GM19023 (cell line): ENCODE data around the gene TDRD9.

Experiments used
- ATAC-seq: cut with Tn5 transposase; IDR thresholded peaks from one replicate; pipeline ENCODE4 v1.9.1; 2021; ENCODE audit warnings: mild to moderate bottlenecking, moderate library complexity; ENCODE audit not compliant: unreplicated experiment

The TDRD9 gene

DNA sequence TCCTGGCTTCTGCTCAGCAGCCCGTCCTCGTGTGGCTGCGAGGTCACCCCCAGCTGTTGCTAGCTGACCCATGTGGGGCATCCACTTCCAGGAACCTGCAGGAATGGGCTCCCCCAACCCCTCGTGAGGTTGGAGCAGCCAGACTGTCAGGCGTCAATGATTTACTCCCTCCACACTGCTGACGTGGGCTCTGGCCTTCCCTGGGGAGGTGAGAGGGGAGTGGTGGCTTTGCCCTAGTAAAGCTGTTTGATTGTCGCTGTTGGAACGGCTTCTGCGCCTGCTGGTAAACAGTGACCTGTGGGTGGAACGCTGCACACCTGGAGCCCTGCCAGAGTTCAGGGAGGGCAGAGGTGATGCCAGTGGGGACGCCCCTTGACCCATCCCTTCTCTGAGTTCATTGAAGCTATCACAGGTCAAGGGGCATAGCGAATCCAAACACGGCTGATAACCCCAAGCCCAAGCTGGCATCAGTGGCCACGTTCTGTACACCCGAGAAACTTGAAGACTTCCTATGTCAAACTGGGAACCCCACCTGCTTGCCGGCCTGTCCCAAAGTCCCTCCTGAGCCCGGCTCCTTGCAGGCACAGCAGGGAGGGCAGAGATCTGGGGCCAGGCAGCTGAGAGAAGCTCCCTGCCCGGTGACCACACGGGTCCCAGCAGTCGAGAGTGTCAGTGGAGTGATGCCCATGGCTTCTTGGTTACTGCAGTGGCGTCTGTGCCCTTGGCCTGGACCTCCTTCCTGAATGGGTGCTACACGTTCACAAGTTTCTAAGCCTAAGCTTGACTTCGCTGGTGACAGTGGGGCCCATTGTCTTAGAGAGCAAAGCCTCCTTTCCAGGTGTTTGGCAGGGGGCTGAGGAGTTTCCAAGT is 160.0 kb downstream of the TDRD9 start:
- no peak for ATAC-seq

DNA sequence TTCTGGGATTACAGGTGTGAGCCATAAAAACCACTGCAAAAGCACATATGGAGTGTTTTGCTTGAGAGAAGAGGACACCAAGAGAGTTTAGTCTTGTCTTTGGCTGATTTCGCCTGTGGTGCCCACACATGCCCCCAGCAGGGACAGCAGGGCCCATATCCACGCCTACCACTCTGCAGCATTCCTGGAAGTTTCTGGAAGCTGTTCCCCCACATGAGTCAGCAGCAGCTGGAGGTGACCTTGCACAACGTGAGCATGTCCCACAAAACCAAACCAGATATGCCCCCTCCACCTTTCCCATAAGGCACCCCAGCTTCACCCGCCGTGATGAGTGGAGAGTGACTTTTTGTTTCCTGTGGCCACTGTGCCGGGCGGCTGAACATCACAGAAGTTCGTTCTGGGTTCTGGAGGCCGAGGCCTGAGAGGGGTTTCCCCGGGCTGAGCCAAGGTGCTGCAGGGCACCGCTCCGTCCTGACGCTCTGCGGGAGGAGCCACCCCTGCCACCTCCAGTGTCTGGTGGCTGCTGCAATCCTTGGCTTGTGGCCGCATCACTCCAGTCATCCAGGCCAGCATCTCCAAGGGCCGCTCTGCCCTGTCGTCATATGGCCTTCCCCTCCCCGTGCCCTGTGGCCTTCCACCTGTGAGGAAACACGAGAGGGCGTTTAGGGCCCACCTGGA is 162.0 kb downstream of the TDRD9 start:
- no peak for ATAC-seq

DNA sequence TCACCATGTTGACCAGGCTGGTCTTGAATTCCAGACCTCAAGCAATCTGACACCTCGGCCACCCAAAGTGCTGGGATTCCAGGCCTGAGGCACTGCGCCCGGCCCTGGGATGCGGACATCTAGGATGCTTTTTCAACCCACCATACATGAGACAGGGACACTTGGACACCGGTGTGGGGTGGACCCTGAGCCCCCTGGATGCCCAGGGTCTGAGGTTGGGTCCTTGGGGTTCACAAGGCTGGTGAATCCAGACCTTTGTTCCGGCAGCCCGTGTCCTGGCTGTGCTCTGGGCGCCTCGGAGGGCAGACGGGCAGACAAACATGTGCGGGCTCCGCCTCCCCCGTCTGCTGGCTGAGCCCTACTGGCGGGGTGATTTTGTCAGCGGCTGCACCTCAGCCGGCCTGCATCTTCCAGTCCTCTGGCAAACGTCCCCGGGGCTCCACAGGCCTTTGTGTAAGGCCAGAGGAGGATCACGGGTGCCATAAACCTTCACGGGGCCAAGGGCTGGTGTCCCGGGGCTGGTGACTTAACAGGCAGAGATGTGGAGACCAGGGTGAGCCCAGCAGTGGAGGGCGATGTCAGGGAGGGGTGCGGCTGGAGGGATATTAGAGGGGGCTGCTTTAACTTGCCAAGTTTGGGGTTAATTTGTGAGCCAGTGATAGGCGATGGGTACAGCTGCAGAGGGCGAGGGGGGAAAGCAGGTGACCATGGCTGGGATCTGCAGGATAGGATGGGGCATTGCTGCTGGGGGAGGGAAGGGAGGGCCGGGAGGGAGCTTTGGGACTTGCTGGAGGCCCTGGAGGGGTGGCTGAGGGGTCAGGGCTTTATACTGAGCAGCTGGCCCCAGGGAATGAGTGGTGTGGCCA is 163.0 kb downstream of the TDRD9 start:
- no peak for ATAC-seq

DNA sequence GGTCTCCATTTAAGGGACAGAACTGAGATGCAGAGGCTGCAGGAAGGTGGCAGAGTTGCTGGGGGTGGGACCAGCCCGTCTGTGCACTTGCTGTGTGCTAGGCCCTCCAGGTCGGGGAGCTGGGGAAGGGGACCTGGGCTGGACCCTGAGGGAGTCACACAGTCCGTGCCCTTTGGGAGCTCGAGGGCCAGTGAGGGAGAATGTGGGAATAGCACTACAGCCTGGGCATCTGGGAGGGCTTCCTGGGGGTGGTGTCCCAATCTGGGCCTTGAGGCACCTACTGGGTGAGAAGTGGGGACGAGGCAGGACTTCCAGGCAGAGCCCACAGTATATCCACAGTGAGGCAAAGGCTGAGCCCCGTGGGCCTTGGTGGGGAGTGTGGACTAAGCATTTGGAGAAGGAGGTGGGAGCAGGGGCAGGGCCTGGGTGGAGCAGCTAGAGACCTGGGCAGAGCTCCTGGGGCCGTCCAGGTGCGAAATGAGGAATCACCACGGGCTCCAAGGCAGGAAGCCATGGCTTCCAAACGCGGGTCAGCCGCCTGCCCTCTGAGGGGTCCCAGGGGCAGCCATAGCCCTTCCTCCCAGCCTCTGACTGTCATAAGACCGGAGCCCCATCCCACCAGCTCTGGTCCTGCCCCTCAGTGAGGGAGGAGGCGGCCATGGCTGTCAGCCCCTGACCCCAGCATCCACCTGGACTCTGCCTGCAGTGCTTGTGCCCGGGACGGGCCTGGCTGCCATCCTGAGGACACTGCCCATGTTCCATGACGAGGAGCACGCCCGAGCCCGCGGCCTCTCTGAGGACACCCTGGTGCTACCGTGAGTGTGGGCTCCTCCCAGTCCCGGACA is 163.9 kb downstream of the TDRD9 start:
- no peak for ATAC-seq

DNA sequence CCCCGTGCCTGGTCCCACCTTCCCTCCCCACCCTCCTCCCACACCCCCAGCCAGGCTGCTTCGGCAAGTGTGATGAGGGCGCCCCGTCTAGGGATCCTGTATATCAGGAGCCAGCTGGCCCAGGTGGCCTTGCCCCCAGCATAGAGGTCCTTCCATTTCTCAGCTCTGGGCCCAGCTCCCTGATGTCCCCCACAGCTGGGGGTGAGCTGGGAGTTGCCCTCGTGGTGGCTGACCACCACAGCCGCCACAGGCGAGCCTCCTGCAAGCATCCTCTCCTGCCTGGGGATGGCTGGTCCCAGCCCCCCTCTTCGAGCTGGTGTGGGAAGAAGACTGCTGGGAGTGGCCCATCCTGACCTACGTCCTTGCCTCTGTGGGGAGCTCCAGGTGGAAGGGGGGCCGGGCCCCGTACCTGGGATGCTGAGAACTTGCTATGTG is 164.7 kb downstream of the TDRD9 start:
- ATAC-seq = no peak

DNA sequence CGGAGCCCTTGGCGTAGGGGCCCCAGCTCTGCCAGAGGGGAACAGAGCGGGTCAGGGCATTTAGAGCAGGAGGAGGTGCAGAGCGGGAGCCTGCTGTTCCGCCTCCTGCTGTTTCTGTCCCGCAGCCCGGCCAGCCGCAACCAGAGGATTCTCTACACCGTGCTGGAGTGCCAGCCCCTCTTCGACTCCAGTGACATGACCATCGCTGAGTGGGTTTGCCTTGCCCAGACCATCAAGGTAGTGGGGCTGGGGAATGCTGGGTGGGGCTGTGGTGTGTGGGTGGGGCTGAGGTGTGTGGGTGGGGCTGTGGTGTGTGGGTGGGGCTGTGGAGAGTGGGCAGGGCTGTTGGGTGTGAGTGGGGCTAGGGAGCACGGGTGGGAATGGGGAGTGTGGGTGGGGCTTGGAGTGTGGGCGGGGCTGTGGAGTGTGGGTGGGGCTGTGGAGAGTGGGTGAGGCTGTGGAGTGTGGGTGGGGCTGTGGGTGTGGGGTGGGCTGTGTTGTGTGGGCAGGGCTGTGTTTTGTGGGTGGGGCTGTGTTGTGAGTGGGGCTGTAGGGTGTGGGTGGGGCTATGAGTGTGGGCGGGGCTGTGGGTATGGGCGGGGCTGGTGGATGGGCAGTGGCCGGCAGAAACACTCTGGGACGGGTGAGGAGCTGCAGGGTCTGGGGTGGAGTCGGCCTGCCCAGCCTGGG is 165.3 kb downstream of the TDRD9 start:
- no peak for ATAC-seq

DNA sequence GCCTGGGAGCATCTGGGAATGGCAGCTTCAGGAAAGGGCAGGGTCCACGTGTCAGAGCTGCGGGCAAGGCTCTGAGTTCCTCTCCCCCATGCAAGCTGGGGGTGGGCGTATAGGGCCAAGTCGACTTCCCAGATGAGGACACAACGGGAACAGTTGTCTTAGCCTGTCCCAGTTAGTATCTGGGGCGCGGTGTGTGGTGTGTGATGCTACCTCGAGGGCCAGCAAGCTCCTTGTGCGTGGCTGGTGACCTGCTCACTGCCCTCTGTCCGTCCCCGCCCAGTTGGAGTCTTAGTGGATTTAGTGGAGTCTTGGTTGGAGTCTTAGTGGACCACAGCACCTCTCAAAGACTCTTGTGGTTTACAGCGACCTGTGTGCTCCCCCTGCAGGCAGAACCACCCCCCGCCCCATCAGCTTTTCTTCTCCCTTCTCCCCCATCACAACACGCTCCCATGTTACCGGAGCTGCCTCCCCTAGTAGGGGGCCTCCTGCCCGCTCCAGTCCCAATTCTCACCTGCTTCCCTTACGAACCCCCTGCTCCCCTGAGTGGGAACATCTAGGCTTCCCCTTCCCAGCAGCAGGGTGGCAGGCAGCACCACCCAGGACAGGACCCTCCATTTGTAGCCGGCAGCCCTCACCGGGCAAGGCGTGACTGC is 165.9 kb downstream of the TDRD9 start:
- ATAC-seq = no peak

DNA sequence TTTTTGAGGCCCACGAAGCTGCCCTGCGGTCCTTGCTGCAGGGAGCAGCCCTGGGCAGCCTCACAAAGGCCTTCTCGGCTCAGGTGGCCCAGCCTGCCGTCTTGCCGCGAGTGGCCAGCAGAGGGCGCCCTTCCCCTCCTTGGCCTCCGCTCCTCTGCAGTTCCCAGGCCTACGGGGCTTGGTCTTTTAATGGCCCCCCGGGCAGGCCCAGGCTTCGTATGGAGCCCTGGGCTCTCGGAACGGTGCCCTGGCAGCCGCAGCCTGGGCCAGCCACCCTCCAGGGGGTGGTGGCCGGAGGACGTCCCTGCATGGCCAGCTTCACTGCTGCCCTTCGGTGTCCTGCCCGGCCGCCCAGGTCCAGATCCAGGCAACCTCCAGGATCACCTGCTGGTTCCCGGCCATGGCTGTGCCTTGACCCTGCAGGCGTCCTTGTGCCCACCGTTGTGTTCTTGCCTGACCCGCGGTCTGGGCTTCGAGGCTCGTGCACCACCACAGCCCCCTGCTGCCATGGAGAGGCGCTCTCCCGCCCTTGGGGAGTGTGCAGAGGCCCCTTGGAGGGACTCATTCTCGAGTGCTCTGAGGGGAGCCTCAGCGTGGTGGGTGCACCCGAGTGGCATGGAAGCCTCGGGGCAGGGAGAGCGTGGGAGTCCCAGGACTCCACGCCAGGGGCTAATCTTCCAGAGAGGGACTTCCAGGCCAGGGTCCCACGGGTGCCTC is 166.6 kb downstream of the TDRD9 start:
- ATAC-seq = no peak

DNA sequence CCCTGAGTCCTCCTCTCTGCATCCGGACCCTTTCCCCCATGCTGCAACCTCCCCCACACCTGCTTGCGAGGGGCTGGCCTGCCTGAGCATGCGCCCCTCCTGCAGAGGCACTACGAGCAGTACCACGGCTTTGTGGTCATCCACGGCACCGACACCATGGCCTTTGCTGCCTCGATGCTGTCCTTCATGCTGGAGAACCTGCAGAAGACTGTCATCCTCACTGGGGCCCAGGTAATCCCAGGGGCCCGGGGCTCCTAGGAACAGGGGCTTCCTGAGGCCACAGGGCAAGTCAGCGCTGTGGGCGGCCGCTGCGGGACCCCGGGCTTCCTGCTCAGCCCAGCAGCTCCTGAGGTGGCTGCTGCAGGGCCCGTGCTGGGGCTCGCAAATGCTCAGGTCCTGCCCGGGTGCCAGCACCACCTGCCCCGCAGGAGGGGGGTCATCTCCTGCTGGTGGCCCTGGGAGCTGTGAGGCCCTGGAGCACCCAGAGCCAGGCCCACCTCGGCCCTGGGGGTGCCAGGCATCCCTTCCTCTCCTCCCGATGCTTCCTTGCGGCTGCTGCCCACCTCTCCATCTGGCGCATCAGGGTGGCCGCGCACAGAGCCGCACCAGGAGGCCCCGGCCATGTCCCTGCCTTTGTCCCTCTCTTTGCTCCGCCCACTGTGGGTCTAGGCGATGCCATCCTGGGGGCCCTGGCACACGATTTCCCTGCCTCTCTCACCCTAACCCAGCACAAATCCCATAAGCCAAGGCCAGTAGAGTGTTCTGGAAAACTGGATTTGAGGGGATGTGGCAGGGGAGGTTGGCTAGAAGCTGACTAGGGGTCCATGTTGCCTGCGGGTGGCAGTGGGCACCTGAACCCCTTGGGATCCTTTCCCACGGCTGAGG is 167.4 kb downstream of the TDRD9 start:
- no peak for ATAC-seq

DNA sequence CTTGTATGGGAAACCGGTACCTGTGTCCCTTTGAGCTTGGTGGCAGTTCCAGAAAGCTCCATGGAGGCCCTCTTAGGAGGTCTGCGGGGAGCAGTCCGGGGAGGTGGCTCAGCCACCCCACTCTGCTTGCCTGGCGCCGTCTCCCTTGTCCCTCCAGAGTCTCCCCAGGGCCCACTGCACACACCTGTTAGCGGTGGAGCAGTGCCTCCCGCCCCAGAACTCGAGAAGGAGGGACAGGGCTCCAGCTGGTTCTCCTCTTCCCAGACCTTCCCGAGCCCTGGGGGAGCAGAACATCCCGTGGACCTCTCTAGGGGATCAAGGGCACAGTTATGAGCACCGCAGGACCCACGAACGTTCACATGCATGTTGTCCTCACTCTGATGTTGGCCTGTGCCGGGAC is 168.1 kb downstream of the TDRD9 start:
- ATAC-seq = no peak

DNA sequence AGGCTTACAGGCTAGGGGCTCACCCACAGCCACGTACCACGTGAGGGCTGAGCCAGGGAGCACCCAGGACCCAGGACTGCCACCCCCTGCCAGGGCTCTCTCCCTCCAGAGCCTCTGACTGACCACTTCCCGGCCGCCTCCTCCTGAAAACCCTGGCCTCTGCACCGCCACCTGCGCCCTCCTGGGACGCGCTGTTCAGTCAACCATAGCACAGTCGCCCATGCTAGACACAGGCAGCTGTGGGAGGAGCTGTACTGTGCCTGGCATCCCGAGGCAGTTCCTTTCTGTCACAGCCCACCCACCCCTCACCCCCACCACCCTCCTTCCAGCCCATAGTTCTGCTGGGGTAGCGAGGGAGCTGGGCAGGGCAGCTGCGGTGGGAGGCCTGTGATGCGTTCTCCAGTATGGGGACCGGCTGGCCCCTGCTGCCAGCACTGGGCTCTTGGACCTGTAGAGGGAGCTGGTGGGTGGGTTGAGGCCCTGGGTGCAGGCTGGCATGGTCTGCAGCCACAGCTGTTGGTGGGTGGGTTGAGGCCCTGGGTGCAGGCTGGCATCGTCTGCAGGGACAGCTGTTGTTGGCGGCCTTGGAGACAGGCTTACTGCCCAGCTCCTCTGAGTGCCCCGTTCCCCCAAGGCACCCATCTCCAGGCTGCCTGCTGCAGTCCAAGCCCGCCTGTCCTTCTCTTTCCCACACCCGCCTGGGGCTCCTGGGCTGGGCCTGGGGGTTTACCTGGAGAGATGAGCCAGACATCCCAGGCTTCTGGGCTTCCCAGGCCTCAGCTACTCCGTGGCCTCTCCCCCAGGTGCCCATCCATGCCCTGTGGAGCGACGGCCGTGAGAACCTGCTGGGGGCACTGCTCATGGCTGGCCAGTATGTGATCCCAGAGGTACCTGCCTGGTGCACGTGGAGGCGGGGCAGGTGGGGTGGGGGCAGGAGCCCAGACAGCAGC is 168.8 kb downstream of the TDRD9 start:
- no peak for ATAC-seq

DNA sequence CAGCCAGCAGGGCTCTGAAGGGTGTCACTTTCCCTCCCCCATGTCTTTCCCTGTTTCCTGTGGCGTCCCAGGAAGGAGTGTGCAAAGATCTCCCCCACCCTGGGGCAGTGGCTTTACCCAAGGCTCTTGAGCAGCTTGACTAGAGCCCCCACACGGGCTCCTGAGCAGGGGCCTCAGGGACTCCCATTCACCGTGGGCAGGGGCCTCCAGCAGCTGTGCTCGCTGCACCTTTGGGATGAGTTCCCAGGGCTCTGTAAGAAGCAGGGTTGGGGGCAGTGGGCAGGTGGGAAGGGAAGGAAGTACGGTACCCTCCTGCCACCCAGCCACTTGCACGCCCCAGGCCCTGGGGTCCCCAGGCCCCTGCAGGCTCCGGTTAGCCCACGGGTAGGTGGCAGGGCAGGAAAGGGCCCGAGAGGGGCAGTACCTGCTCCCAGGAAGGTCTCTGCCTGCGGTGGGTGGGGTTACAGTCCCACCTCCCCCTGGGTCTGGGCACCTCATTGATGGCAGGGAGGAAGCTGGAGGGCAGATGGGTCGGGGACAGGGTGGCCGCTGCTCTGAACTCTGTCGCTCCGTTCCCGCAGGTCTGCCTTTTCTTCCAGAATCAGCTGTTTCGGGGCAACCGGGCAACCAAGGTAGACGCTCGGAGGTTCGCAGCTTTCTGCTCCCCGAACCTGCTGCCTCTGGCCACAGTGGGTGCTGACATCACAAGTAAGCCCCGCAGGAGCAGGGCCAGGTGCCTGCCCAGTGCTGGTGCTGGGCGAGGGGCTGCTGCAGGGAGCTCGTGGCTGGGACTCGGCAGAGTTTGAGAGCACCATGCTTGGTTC is 170.2 kb downstream of the TDRD9 start:
- no peak for ATAC-seq

DNA sequence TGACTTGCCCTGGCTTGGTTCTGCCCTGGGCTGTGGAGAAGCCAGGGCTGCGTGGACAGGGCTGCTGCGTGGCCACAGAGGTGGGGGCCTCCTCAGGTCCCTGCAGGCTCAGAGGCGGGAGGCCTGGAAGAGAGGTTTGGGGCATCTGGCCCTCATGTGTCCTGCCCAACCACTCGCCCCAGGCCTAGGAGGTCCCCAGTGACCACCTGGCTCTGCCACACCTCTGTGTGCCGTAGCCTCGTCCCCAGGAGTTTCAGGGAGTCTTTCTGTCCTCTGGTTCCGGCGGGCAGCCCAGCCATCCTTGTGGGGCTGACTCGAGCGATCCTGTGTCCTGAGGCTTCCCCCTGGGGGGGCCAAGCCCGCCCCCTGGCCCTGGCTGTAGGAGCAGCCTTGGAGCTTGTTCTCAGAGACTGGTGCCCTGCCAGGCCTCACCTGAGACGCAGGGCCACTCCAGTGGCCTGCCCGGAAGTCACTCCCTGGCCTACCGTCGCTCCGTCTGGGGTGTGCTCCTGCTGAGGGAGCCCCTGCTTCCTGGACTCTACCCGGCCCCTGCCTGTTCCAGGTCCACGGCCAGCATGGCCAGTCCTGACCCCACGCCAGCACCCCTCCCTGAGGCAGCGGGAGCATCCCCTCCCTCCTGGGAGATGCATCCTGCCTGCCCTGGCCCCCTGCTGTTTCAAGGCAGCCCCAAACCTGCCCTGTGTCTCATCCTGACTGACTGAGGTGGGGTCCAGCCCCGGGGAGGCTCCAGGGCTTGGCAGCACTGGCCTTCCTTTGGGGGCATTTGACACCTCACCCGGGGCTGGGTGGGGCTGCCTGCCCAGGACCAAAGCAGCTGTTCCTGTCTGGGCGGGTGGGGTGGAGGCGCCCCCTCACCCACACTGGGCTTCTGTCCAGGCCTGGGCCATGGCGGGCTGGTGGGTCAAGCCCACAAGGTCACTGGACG is 171.1 kb downstream of the TDRD9 start:
- ATAC-seq = no peak

DNA sequence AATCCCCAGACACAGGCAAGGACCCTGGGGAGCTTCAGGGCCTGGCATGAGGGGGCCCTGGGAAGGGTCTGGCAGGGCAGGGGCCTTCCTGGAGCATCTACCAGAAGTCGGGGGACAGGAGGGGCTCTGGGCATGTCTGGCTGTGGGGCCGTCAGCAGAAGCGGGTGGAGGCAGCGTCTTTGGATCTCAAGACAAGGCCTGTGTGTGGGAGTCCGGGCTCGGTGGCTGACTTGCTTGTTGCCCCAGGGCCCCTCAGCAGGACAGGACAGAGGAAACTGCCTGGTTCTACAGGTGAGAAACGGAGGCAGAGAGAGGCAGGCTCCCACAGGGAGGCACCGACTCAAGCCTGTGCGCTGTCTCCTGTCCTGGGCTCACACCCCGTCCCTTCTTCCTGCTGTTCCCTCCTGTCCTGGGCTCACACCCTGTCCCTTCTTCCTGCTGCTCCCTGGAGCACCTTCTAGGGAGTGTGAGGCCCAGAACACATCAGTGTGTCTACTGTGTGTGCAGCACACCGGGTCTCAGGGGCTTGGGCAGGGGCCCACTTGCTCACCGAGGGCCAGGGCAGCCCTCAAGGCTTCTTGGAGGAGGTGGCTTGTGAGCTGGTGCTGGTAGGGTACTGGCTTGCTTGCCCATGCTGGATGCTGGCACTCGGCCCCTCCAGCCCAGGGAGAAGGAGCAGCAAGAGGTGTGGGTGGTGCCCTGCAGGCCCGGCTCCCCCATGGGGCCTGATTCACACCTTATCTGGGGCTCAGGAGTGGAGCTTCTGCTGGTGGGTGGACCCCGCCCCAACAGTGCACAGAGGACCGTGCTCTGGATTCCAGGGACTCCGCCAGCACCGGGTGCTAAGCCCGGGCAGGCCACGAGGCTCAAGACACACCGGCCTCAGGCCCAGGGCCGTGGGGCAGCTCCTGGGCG is 172.2 kb downstream of the TDRD9 start:
- ATAC-seq = no peak
